ENCODE measurements around the gene TNFRSF13B.
"Not testable (repeated sequence)": the region's sequence is repeated elsewhere in the genome, so short reads cannot be mapped to it uniquely, and the experiment has no call there.

DNA sequence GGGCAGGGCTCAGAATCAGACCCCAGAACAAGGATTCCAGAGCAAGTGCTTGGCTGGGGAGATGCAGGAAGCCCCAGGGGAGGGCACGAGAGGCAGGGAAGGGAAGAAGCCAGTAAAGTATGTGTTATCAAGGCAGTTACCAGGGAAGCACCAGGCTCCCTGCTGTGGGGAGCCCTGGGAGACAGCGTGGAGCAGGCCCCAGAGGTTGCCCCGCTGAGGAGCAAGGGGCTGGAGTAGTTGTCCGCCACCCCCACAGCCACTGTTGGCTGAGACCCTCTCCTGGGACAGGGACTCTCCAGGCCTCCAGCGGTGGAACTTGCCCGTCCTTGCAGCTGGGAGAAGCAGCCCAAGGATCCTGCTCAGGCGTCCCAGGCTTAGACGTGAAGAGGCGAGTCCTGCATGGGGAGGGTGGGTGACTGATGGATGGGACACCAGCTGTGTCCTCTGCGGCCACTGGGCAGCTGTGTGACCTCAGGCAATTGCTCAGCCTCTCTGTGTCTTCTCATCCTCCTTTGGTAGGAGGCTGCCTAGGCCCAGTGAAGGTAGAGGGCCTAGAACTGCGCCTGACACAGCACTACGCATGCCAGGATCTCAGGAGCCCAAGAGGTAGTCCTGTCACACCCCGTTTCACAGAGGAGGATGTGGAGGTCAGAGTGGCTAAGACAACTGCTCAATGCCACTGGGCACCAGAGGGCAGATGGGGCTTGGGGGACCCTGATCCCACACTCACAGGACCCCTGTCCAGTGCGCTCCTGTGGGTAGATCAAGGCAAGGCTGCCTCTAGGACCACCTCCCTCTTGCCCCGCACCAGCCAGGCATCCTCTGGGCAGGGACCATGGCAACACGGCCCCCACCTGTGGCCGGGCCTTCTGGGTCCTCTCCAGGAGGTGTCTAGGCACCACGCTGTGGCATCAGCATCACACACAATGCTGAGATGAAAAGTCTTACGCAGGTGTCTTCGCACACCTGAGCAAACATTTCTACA, 31.1 kb upstream of the TNFRSF13B start:
- TF ChIP-seq, protein P1, sequence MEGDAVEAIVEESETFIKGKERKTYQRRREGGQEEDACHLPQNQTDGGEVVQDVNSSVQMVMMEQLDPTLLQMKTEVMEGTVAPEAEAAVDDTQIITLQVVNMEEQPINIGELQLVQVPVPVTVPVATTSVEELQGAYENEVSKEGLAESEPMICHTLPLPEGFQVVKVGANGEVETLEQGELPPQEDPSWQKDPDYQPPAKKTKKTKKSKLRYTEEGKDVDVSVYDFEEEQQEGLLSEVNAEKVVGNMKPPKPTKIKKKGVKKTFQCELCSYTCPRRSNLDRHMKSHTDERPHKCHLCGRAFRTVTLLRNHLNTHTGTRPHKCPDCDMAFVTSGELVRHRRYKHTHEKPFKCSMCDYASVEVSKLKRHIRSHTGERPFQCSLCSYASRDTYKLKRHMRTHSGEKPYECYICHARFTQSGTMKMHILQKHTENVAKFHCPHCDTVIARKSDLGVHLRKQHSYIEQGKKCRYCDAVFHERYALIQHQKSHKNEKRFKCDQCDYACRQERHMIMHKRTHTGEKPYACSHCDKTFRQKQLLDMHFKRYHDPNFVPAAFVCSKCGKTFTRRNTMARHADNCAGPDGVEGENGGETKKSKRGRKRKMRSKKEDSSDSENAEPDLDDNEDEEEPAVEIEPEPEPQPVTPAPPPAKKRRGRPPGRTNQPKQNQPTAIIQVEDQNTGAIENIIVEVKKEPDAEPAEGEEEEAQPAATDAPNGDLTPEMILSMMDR (IDR thresholded peaks at IDR 0.05; ENCODE audit: borderline replicate concordance, extremely low read depth, low read length, poor library complexity, severe bottlenecking): not testable (repeated sequence)
- TF ChIP-seq EZH2 (IDR thresholded peaks at IDR 0.05; ENCODE audit: borderline replicate concordance, low read depth, low read length, severe bottlenecking): not testable (repeated sequence)

Data from DND-41 (cell line).